ENCODE results near the gene CHN2. TPM values are rescaled to one million over a fixed set of nuclear protein-coding genes. Genes with fewer than 3 reads are reported as not detected.

Gene CHN2
- total RNA-seq, 1 donor from 2014 or later: 14.2 TPM

DNA sequence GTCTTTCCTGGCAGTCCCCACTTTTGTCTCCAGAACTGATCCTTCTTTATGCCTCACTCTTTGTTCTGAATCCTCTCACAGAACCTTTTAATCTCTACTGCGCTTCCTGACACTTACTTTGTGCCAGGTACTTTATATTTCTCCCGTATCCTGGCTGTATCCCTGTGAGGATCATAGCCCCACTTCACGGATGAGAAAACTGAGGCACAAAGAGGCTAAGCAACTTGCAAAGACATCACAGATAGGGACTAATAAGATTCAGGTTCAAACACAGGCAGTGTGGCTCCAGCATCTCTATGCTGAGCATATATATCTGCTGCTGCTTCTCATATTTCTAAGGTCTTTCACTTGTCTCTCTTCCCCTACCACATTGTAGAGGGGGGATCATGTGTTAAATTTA lies 116.7 kb downstream of the CHN2 start:
- Histone ChIP-seq H3K36me3 (no peaks in the 10 kb centered on the region), H3K4me1 (no peaks in the 10 kb centered on the region), H3K4me3 (no peak overlapping the region), H3K9me3 (no peaks in the 10 kb centered on the region), H3K27me3 (ENCODE audit: low read depth) (no peaks in the 10 kb centered on the region), H3K27ac (no peak overlapping the region)
- TF ChIP-seq, protein P1, sequence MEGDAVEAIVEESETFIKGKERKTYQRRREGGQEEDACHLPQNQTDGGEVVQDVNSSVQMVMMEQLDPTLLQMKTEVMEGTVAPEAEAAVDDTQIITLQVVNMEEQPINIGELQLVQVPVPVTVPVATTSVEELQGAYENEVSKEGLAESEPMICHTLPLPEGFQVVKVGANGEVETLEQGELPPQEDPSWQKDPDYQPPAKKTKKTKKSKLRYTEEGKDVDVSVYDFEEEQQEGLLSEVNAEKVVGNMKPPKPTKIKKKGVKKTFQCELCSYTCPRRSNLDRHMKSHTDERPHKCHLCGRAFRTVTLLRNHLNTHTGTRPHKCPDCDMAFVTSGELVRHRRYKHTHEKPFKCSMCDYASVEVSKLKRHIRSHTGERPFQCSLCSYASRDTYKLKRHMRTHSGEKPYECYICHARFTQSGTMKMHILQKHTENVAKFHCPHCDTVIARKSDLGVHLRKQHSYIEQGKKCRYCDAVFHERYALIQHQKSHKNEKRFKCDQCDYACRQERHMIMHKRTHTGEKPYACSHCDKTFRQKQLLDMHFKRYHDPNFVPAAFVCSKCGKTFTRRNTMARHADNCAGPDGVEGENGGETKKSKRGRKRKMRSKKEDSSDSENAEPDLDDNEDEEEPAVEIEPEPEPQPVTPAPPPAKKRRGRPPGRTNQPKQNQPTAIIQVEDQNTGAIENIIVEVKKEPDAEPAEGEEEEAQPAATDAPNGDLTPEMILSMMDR (IDR thresholded peaks at IDR 0.05): no peak
- ATAC-seq (no peak), DNase-seq (no peak)
- intact Hi-C loops (cut with DNase I): no loop called here

GRCh38 chr7:29314148-29314547 lies 119.6 kb downstream of the CHN2 start:
- no peaks in the 10 kb centered on the region for H3K9me3 ChIP-seq
- no peaks in the 10 kb centered on the region for H3K27me3 ChIP-seq (ENCODE audit: low read depth)
- TF ChIP-seq, protein P1 (IDR thresholded peaks at IDR 0.05): no peak
- H3K4me3 ChIP-seq: no peak overlapping the region
- DNase-seq (no peak), ATAC-seq (no peak)
- H3K27ac ChIP-seq: no peak overlapping the region
- peaks cover under 1% of the 10 kb centered on the region for H3K4me1 ChIP-seq
- H3K36me3 ChIP-seq: no peaks in the 10 kb centered on the region
- intact Hi-C loops (cut with DNase I): no loop called here

GRCh38 chr7:29315122-29315891 lies 120.7 kb downstream of the CHN2 start:
- H3K4me3 ChIP-seq: no peak overlapping the region
- H3K27ac ChIP-seq: no peak overlapping the region
- no peaks in the 10 kb centered on the region for H3K9me3 ChIP-seq
- intact Hi-C loops (cut with DNase I): no loop called here
- TF ChIP-seq, protein P1 (IDR thresholded peaks at IDR 0.05): no peak
- peaks cover 8% of the 10 kb centered on the region for H3K4me1 ChIP-seq
- ATAC-seq (no peak), DNase-seq (no peak)
- H3K27me3 ChIP-seq (ENCODE audit: low read depth): no peaks in the 10 kb centered on the region
- no peaks in the 10 kb centered on the region for H3K36me3 ChIP-seq

GRCh38 chr7:29315892-29316270 lies 121.3 kb downstream of the CHN2 start:
- no peak overlapping the region for H3K4me3 ChIP-seq
- H3K27ac ChIP-seq: no peak overlapping the region
- peaks cover 8% of the 10 kb centered on the region for H3K4me1 ChIP-seq
- TF ChIP-seq, protein P1 (IDR thresholded peaks at IDR 0.05): no peak
- intact Hi-C loops (cut with DNase I): no loop called here
- H3K27me3 ChIP-seq (ENCODE audit: low read depth): no peaks in the 10 kb centered on the region
- H3K36me3 ChIP-seq: no peaks in the 10 kb centered on the region
- DNase-seq (no peak), ATAC-seq (no peak)
- H3K9me3 ChIP-seq: no peaks in the 10 kb centered on the region

GRCh38 chr7:29316926-29317325 lies 122.4 kb downstream of the CHN2 start:
- Histone ChIP-seq H3K36me3 (no peaks in the 10 kb centered on the region), H3K4me1 (peaks cover 8% of the 10 kb centered on the region), H3K9me3 (no peaks in the 10 kb centered on the region), H3K27ac (no peak overlapping the region), H3K4me3 (no peak overlapping the region), H3K27me3 (ENCODE audit: low read depth) (no peaks in the 10 kb centered on the region)
- ATAC-seq: no peak
- intact Hi-C loops (cut with DNase I): no loop called here
- no peak for DNase-seq
- TF ChIP-seq, protein P1 (IDR thresholded peaks at IDR 0.05): no peak
